GM19395 (cell line): ENCODE results near the gene CPNE4.
"Not testable (repeated sequence)": the region's sequence is repeated elsewhere in the genome, so short reads cannot be mapped to it uniquely, and the experiment has no call there.

Experiments
- ATAC-seq: cut with Tn5 transposase; IDR thresholded peaks from one replicate; pipeline ENCODE4 v1.9.1; 2021; ENCODE audit warnings: mild to moderate bottlenecking, moderate library complexity; ENCODE audit not compliant: unreplicated experiment

CPNE4 gene

DNA sequence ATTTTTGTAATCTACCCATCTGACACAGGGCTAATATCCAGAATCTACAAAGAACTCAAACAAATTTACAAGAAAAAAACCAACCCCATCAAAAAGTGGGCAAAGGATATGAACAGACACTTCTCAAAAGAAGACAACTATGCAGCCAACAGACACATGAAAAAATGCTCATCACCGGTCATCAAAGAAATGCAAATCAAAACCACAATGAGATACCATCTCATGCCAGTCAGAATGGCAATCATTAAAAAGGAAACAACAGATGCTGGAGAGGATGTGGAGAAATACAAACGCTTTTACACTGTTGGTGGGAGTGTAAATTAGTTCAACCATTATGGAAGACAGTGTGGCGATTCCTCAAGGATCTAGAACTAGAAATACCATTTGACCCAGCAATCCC, 548.3 kb downstream of the CPNE4 start:
- ATAC-seq: not testable (repeated sequence)

DNA sequence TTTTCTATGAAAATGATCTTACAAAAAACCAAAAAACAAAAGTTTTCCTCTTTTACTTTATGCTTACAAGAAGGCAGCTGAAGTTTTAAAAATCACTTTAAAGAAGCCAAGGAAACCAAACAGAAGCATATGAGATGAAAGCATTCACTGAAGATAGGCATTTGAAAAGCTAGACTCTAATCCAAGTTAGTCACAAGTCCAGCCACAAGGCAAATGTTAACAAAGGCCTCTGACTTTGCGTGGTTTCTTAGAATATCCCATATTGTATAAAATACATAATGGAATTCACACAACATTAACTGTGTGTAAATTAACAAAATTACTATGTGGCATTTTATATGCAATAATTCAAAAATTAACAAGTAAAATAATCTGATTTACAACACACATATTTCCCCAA, 549.7 kb downstream of the CPNE4 start:
- ATAC-seq: no peak

DNA sequence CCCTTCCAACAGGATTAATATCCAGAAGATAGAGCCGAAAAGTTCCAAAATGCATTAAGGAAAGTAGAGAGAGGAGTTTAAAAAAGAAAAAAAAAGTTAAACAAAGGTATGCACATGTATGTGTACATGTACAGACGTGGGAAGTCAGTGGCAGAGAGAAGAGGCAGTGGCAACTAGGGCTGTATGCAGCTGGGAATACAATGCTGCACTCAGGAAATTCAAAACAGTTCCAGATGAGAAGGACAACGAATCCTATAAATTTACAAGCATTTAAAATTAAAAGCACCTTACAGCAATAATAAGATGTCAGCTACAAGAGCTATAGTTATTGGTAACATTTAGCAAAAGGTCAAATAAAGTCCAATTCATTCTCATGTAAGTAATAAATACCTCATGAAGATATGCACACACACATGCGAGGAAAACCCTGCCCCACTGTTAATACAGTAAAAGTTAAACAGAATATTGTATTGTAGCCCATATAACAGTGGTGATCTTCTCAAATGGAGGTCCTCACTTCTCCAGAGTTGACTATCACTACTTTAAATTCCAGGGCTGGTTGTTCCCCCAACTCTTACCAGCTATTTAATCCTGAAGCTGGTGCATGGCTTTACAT, 550.2 kb downstream of the CPNE4 start:
- no peak for ATAC-seq
